ENCODE results near the gene ATP8B4.

ATP8B4 gene

GRCh38 chr15:49843725-49844124 is 275.3 kb downstream of the ATP8B4 start:
- H3K36me3 ChIP-seq (ENCODE audit: insufficient read depth, low read length): no peaks in the 10 kb centered on the region
- H3K27me3 ChIP-seq (ENCODE audit: insufficient read depth, low read length): no peaks in the 10 kb centered on the region
- no peaks in the 10 kb centered on the region for H3K9me3 ChIP-seq (ENCODE audit: low read length)
- no peak overlapping the region for H3K4me3 ChIP-seq (ENCODE audit: low read depth, low read length, poor library complexity, severe bottlenecking)
- H3K27ac ChIP-seq (ENCODE audit: low read depth, low read length, poor library complexity, severe bottlenecking): no peak overlapping the region
- no peaks in the 10 kb centered on the region for H3K4me1 ChIP-seq (ENCODE audit: insufficient read depth, low read length, severe bottlenecking)
- no peaks in the 10 kb centered on the region for H3F3A ChIP-seq (ENCODE audit: insufficient read depth, low read length)
- H3K79me2 ChIP-seq (ENCODE audit: insufficient read depth, low read length): no peaks in the 10 kb centered on the region
- H3K9me2 ChIP-seq (ENCODE audit: low read depth, low read length): no peaks in the 10 kb centered on the region
- no peak overlapping the region for H3K4me2 ChIP-seq (ENCODE audit: low read length)
- no peak overlapping the region for H3K9ac ChIP-seq (ENCODE audit: low read length)
- TF ChIP-seq CTCF (IDR thresholded peaks at IDR 0.05; ENCODE audit: low read length) (no peak), EZH2 (IDR thresholded peaks at IDR 0.05; ENCODE audit: borderline replicate concordance, low read length) (no peak)
- no peaks in the 10 kb centered on the region for H4K20me1 ChIP-seq (ENCODE audit: insufficient read depth, low read length)
- H2AFZ ChIP-seq (ENCODE audit: low read length): no peak overlapping the region

- Histone ChIP-seq H4K20me1 (ENCODE audit: insufficient read depth, low read length) (no peaks in the 10 kb centered on the region), H3F3A (ENCODE audit: insufficient read depth, low read length) (no peaks in the 10 kb centered on the region), H3K36me3 (ENCODE audit: insufficient read depth, low read length) (no peaks in the 10 kb centered on the region), H3K9me2 (ENCODE audit: low read depth, low read length) (no peaks in the 10 kb centered on the region), H2AFZ (ENCODE audit: low read length) (no peak overlapping the region), H3K4me1 (ENCODE audit: insufficient read depth, low read length, severe bottlenecking) (no peaks in the 10 kb centered on the region), H3K9me3 (ENCODE audit: low read length) (no peaks in the 10 kb centered on the region), H3K27ac (ENCODE audit: low read depth, low read length, poor library complexity, severe bottlenecking) (no peak overlapping the region), H3K79me2 (ENCODE audit: insufficient read depth, low read length) (no peaks in the 10 kb centered on the region), H3K4me2 (ENCODE audit: low read length) (no peak overlapping the region), H3K9ac (ENCODE audit: low read length) (no peak overlapping the region), H3K27me3 (ENCODE audit: insufficient read depth, low read length) (no peaks in the 10 kb centered on the region), H3K4me3 (ENCODE audit: low read depth, low read length, poor library complexity, severe bottlenecking) (no peak overlapping the region)
- TF ChIP-seq CTCF (IDR thresholded peaks at IDR 0.05; ENCODE audit: low read length) (no peak), EZH2 (IDR thresholded peaks at IDR 0.05; ENCODE audit: borderline replicate concordance, low read length) (no peak)
These were observed 276.9 kb downstream of the ATP8B4 start for GRCh38 chr15:49842031-49842730.

DNA sequence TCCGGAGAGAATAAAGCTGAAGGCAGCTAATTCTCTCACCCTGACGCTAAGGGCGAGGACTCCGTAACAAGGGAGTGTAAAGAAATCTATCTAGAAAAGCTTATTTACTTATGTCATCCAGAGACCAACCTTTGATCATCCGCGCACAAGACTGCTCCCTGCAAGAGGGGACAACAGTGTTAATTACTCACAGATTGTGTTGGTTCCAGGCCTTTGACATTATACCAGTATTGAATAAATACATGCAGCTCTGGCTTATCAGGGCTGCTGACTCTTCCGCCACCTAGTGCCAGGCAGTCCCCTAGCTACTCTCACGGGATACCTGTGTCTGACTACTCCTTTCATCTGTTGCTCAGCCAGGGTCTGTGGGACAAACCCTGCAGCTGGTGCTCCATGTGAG is 286.5 kb downstream of the ATP8B4 start:
- no peaks in the 10 kb centered on the region for H4K20me1 ChIP-seq (ENCODE audit: insufficient read depth, low read length)
- no peak for TF ChIP-seq EZH2 (IDR thresholded peaks at IDR 0.05; ENCODE audit: borderline replicate concordance, low read length)
- peak; percentile 52 for TF ChIP-seq CTCF (IDR thresholded peaks at IDR 0.05; ENCODE audit: low read length)
- no peaks in the 10 kb centered on the region for H3K79me2 ChIP-seq (ENCODE audit: insufficient read depth, low read length)
- no peak overlapping the region for H2AFZ ChIP-seq (ENCODE audit: low read length)
- H3K27me3 ChIP-seq (ENCODE audit: insufficient read depth, low read length): no peaks in the 10 kb centered on the region
- no peaks in the 10 kb centered on the region for H3K9me3 ChIP-seq (ENCODE audit: low read length)
- H3K27ac ChIP-seq (ENCODE audit: low read depth, low read length, poor library complexity, severe bottlenecking): no peak overlapping the region
- H3K9ac ChIP-seq (ENCODE audit: low read length): no peak overlapping the region
- no peaks in the 10 kb centered on the region for H3K4me1 ChIP-seq (ENCODE audit: insufficient read depth, low read length, severe bottlenecking)
- no peak overlapping the region for H3K4me3 ChIP-seq (ENCODE audit: low read depth, low read length, poor library complexity, severe bottlenecking)
- no peaks in the 10 kb centered on the region for H3F3A ChIP-seq (ENCODE audit: insufficient read depth, low read length)
- no peaks in the 10 kb centered on the region for H3K9me2 ChIP-seq (ENCODE audit: low read depth, low read length)
- no peaks in the 10 kb centered on the region for H3K36me3 ChIP-seq (ENCODE audit: insufficient read depth, low read length)
- H3K4me2 ChIP-seq (ENCODE audit: low read length): no peak overlapping the region
